ENCODE results near the gene C2orf76.

The C2orf76 gene

GRCh38 chr2:119364798-119365197 lies 1.8 kb downstream of the C2orf76 start:
- H3K27me3 ChIP-seq (replicated peaks; ENCODE audit: insufficient read depth, low read length): no peaks in the 10 kb centered on the region
- TF ChIP-seq CTCF (IDR thresholded peaks at IDR 0.05; ENCODE audit: low read length): no peak
- TF ChIP-seq EZH2phosphoT487 (IDR thresholded peaks at IDR 0.05; ENCODE audit: low read length): no peak
- TF ChIP-seq EZH2 (optimal IDR thresholded peaks at IDR 0.05; ENCODE audit: low read depth, low read length): no peak
- H3K4me2 ChIP-seq (ENCODE audit: low read depth, low read length): peak overlapping the region; percentile 69; the same call in 1 of the 2 replicates
- no peak overlapping the region for H2AFZ ChIP-seq (ENCODE audit: low read length)
- no peak overlapping the region for H3K9ac ChIP-seq (ENCODE audit: low read length)
- H3K79me2 ChIP-seq (ENCODE audit: low read length): peaks cover 54% of the 10 kb centered on the region
- no peaks in the 10 kb centered on the region for H3K9me2 ChIP-seq (replicated peaks; ENCODE audit: insufficient read depth, low read length)
- DNase-seq: no peak
- peaks cover 9% of the 10 kb centered on the region; the same call in 1 of the 2 replicates for H4K20me1 ChIP-seq (ENCODE audit: insufficient read depth, low read length)
- no peak overlapping the region for H3K4me3 ChIP-seq (ENCODE audit: low read length)
- H3K36me3 ChIP-seq (replicated peaks; ENCODE audit: insufficient read depth, low read length): peaks cover 2% of the 10 kb centered on the region; the same call in 1 of the 2 replicates
- no peak overlapping the region for H3K27ac ChIP-seq (ENCODE audit: low read length)
- H3K9me3 ChIP-seq (replicated peaks; ENCODE audit: insufficient read depth, low read length): no peaks in the 10 kb centered on the region
- H3K4me1 ChIP-seq (ENCODE audit: low read length): peaks cover 20% of the 10 kb centered on the region
- no peaks in the 10 kb centered on the region for H3F3A ChIP-seq (ENCODE audit: insufficient read depth, low read length)

GRCh38 chr2:119360423-119360966 lies 6.1 kb downstream of the C2orf76 start:
- DNase-seq: no peak
- Histone ChIP-seq H3K4me1 (ENCODE audit: low read length) (peaks cover 18% of the 10 kb centered on the region), H3K27ac (ENCODE audit: low read length) (no peak overlapping the region), H4K20me1 (ENCODE audit: insufficient read depth, low read length) (no peaks in the 10 kb centered on the region), H3K4me3 (ENCODE audit: low read length) (no peak overlapping the region), H3K9ac (ENCODE audit: low read length) (no peak overlapping the region), H2AFZ (ENCODE audit: low read length) (no peak overlapping the region), H3K36me3 (replicated peaks; ENCODE audit: insufficient read depth, low read length) (no peaks in the 10 kb centered on the region), H3K4me2 (ENCODE audit: low read depth, low read length) (no peak overlapping the region), H3K79me2 (ENCODE audit: low read length) (peaks cover 11% of the 10 kb centered on the region), H3F3A (ENCODE audit: insufficient read depth, low read length) (no peaks in the 10 kb centered on the region), H3K9me2 (replicated peaks; ENCODE audit: insufficient read depth, low read length) (no peaks in the 10 kb centered on the region), H3K9me3 (replicated peaks; ENCODE audit: insufficient read depth, low read length) (no peaks in the 10 kb centered on the region), H3K27me3 (replicated peaks; ENCODE audit: insufficient read depth, low read length) (no peaks in the 10 kb centered on the region)
- TF ChIP-seq EZH2 (optimal IDR thresholded peaks at IDR 0.05; ENCODE audit: low read depth, low read length): no peak

GRCh38 chr2:119359774-119360173 lies 6.9 kb downstream of the C2orf76 start:
- H3K36me3 ChIP-seq (replicated peaks; ENCODE audit: insufficient read depth, low read length): no peaks in the 10 kb centered on the region
- H3K79me2 ChIP-seq (ENCODE audit: low read length): peaks cover 4% of the 10 kb centered on the region
- no peak overlapping the region for H3K9ac ChIP-seq (ENCODE audit: low read length)
- no peak overlapping the region for H3K4me2 ChIP-seq (ENCODE audit: low read depth, low read length)
- H3K9me3 ChIP-seq (replicated peaks; ENCODE audit: insufficient read depth, low read length): no peaks in the 10 kb centered on the region
- TF ChIP-seq EZH2phosphoT487 (IDR thresholded peaks at IDR 0.05; ENCODE audit: low read length) (no peak), EZH2 (optimal IDR thresholded peaks at IDR 0.05; ENCODE audit: low read depth, low read length) (no peak), CTCF (IDR thresholded peaks at IDR 0.05; ENCODE audit: low read length) (no peak)
- no peak overlapping the region for H3K4me3 ChIP-seq (ENCODE audit: low read length)
- peaks cover 13% of the 10 kb centered on the region for H3K4me1 ChIP-seq (ENCODE audit: low read length)
- no peaks in the 10 kb centered on the region for H3K27me3 ChIP-seq (replicated peaks; ENCODE audit: insufficient read depth, low read length)
- H3K9me2 ChIP-seq (replicated peaks; ENCODE audit: insufficient read depth, low read length): no peaks in the 10 kb centered on the region
- H4K20me1 ChIP-seq (ENCODE audit: insufficient read depth, low read length): no peaks in the 10 kb centered on the region
- H3K27ac ChIP-seq (ENCODE audit: low read length): no peak overlapping the region
- DNase-seq: no peak
- H2AFZ ChIP-seq (ENCODE audit: low read length): no peak overlapping the region
- no peaks in the 10 kb centered on the region for H3F3A ChIP-seq (ENCODE audit: insufficient read depth, low read length)

GRCh38 chr2:119354860-119355259 lies 11.8 kb downstream of the C2orf76 start:
- Histone ChIP-seq H2AFZ (ENCODE audit: low read length) (no peak overlapping the region), H3K4me3 (ENCODE audit: low read length) (no peak overlapping the region)
- TF ChIP-seq EZH2 (optimal IDR thresholded peaks at IDR 0.05; ENCODE audit: low read depth, low read length): no peak
- TF ChIP-seq CTCF (IDR thresholded peaks at IDR 0.05; ENCODE audit: low read length): no peak
- TF ChIP-seq EZH2phosphoT487 (IDR thresholded peaks at IDR 0.05; ENCODE audit: low read length): no peak

More at GRCh38 chr2:119354860-119355259, 11.8 kb downstream of the C2orf76 start:
- Histone ChIP-seq H4K20me1 (ENCODE audit: insufficient read depth, low read length) (no peaks in the 10 kb centered on the region), H3K79me2 (ENCODE audit: low read length) (0 out of 2 replicates have a peak, but pooled peaks cover 12% of the 10 kb centered on the region), H3K4me2 (ENCODE audit: low read depth, low read length) (no peak overlapping the region), H3K36me3 (replicated peaks; ENCODE audit: insufficient read depth, low read length) (no peaks in the 10 kb centered on the region), H3K4me1 (ENCODE audit: low read length) (peaks cover 27% of the 10 kb centered on the region), H3F3A (ENCODE audit: insufficient read depth, low read length) (peaks cover 14% of the 10 kb centered on the region), H3K9me2 (replicated peaks; ENCODE audit: insufficient read depth, low read length) (no peaks in the 10 kb centered on the region), H3K9ac (ENCODE audit: low read length) (no peak overlapping the region), H3K27me3 (replicated peaks; ENCODE audit: insufficient read depth, low read length) (no peaks in the 10 kb centered on the region), H3K27ac (ENCODE audit: low read length) (no peak overlapping the region), H3K9me3 (replicated peaks; ENCODE audit: insufficient read depth, low read length) (no peaks in the 10 kb centered on the region)
- no peak for DNase-seq
